DND-41 (cell line): ENCODE data around the gene PID1.

ENCODE experiments used
- ATAC-seq: fragments of 200-7000 bp; cut with Tn5 transposase; 3 replicates; pipeline ENCODE4 v1.9.1; 2021; ENCODE audit warnings: low read depth; ENCODE audit not compliant: insufficient read depth
- DNase-seq: peaks from one replicate; pipeline ENCODE4 v3.0.0-alpha.2; 2020
- H2AFZ ChIP-seq: 2 replicates; pipeline ENCODE4 v1.6.0; 2012; ENCODE audit warnings: low read depth, low read length
- H3K27ac ChIP-seq: 2 replicates; pipeline ENCODE4 v1.5.1; 2012; ENCODE audit warnings: low read length, inconsistent platforms
- H3K27me3 ChIP-seq: fragments of 200-600 bp; sonication (generic); 2 replicates; pipeline ENCODE4 v1.6.0; 2012; ENCODE audit warnings: low read length, mild to moderate bottlenecking, inconsistent platforms; ENCODE audit not compliant: insufficient read depth, poor library complexity
- H3K36me3 ChIP-seq: 2 replicates; pipeline ENCODE4 v1.5.1; 2012; ENCODE audit warnings: low read length, inconsistent platforms; ENCODE audit not compliant: insufficient read depth
- H3K4me1 ChIP-seq: 2 replicates; pipeline ENCODE4 v1.5.1; 2012; ENCODE audit warnings: mild to moderate bottlenecking, low read length; ENCODE audit not compliant: insufficient read depth
- H3K4me2 ChIP-seq: 2 replicates; pipeline ENCODE4 v1.6.0; 2012; ENCODE audit warnings: mild to moderate bottlenecking, moderate library complexity, low read length, inconsistent platforms; ENCODE audit not compliant: insufficient read depth
- H3K4me3 ChIP-seq, 2 experiments: fragments of 200-600 bp in 1 of 2; shearing (Covaris generic) in 1 of 2; 2 replicates each; pipeline ENCODE4 v1.5.1; 2012 to 2016; ENCODE audit warnings: inconsistent platforms in 2 of 2, low read length in 2 of 2, mild to moderate bottlenecking in 2 of 2, low read depth in 1 of 2, moderate library complexity in 1 of 2
- H3K79me2 ChIP-seq: 2 replicates; pipeline ENCODE4 v1.6.0; 2012; ENCODE audit warnings: low read length, inconsistent platforms; ENCODE audit not compliant: insufficient read depth
- H3K9ac ChIP-seq: 2 replicates; pipeline ENCODE4 v1.6.0; 2012; ENCODE audit warnings: low read depth, mild to moderate bottlenecking, inconsistent platforms, low read length, moderate library complexity
- H3K9me3 ChIP-seq: 2 replicates; pipeline ENCODE4 v1.5.1; 2012; ENCODE audit warnings: low read length, moderate library complexity, mild to moderate bottlenecking, inconsistent platforms; ENCODE audit not compliant: insufficient read depth, severe bottlenecking
- H4K20me1 ChIP-seq: 2 replicates; pipeline ENCODE4 v1.6.0; 2012; ENCODE audit warnings: low read length; ENCODE audit not compliant: insufficient read depth
- CTCF ChIP-seq: IDR thresholded peaks from 2 replicates; pipeline ENCODE4 v1.5.1; 2012; ENCODE audit warnings: borderline replicate concordance, low read length, moderate library complexity, mild to moderate bottlenecking; ENCODE audit not compliant: poor library complexity, severe bottlenecking; ENCODE audit errors: extremely low read depth
- EZH2 ChIP-seq: IDR thresholded peaks from 3 replicates; pipeline ENCODE4 v1.6.1; 2012; ENCODE audit warnings: borderline replicate concordance, low read depth, mild to moderate bottlenecking, moderate library complexity, low read length, inconsistent platforms; ENCODE audit not compliant: severe bottlenecking

PID1 gene

DNA sequence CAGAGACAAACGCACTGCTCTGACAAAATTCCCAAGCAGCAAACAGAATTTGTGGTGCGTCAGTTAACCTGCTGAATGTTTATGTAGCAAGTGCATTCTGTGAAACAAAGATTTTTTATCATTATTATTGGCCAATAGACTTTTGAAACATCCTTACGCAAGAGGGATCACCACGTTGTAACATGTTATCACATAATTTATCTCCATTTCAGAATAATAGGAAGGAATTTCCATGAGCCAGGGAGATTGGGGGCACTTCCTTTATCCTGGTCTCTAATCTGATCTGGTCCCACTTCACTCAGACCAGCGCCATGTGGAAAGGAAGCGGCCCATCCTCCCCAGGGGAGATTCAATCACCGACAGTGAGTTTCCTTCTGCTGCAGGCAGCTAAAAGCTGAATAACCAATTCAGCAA lies 166.1 kb downstream of the PID1 start:
- TF ChIP-seq EZH2 = no peak
- TF ChIP-seq CTCF = no peak
- Histone ChIP-seq H3K27ac (no peak overlapping the region), H3K4me3 (no peak overlapping the region)

GRCh38 chr2:229104025-229104424 lies 167.1 kb downstream of the PID1 start:
- Histone ChIP-seq H3K36me3 (no peaks in the 10 kb centered on the region), H4K20me1 (no peaks in the 10 kb centered on the region), H2AFZ (no peak overlapping the region), H3K4me2 (no peak overlapping the region), H3K9me3 (no peaks in the 10 kb centered on the region), H3K4me3 (no peak overlapping the region), H3K4me1 (no peaks in the 10 kb centered on the region), H3K9ac (no peak overlapping the region), H3K27me3 (no peaks in the 10 kb centered on the region), H3K27ac (no peak overlapping the region), H3K79me2 (no peaks in the 10 kb centered on the region)
- TF ChIP-seq CTCF = no peak
- TF ChIP-seq EZH2 = no peak
- ATAC-seq (no peak), DNase-seq (no peak)

More for the DNA sequence above, 166.1 kb downstream of the PID1 start:
- Histone ChIP-seq H3K9ac (no peak overlapping the region), H3K4me1 (no peaks in the 10 kb centered on the region), H3K27me3 (no peaks in the 10 kb centered on the region), H3K79me2 (no peaks in the 10 kb centered on the region), H3K9me3 (no peaks in the 10 kb centered on the region), H4K20me1 (no peaks in the 10 kb centered on the region), H3K4me2 (no peak overlapping the region), H3K36me3 (no peaks in the 10 kb centered on the region), H2AFZ (no peak overlapping the region)
- DNase-seq = no peak
- ATAC-seq = no peak

- Histone ChIP-seq H3K36me3 (no peaks in the 10 kb centered on the region), H3K79me2 (no peaks in the 10 kb centered on the region), H3K27ac (no peak overlapping the region), H3K9ac (no peak overlapping the region), H3K4me2 (no peak overlapping the region), H4K20me1 (no peaks in the 10 kb centered on the region), H3K4me3 (no peak overlapping the region), H2AFZ (no peak overlapping the region), H3K9me3 (no peaks in the 10 kb centered on the region), H3K4me1 (no peaks in the 10 kb centered on the region), H3K27me3 (no peaks in the 10 kb centered on the region)
- DNase-seq (no peak), ATAC-seq (no peak)
- TF ChIP-seq EZH2 (no peak), CTCF (no peak)
These were observed 169.8 kb downstream of the PID1 start for GRCh38 chr2:229101314-229101713.

- Histone ChIP-seq H3K27me3 (no peaks in the 10 kb centered on the region), H3K4me3 (no peak overlapping the region), H3K36me3 (no peaks in the 10 kb centered on the region), H3K4me2 (no peak overlapping the region), H3K79me2 (no peaks in the 10 kb centered on the region), H4K20me1 (no peaks in the 10 kb centered on the region), H3K4me1 (no peaks in the 10 kb centered on the region), H2AFZ (no peak overlapping the region), H3K9ac (no peak overlapping the region), H3K27ac (no peak overlapping the region), H3K9me3 (no peaks in the 10 kb centered on the region)
- TF ChIP-seq EZH2 = no peak
- no peak for TF ChIP-seq CTCF
- ATAC-seq (no peak), DNase-seq (no peak)
These were observed 171.9 kb downstream of the PID1 start for GRCh38 chr2:229099231-229099630.
